GM23338 (cell line): ENCODE measurements around the gene NHEJ1. TPM values are rescaled to one million over a fixed set of nuclear protein-coding genes. Genes with fewer than 3 reads are reported as not detected.

Experiments
- ATAC-seq: fragments of 200-7000 bp; cut with Tn5 transposase; 3 replicates; pipeline ENCODE4 v1.9.1; 2020
- DNase-seq: peaks from one replicate; pipeline ENCODE4 v3.0.0-alpha.2; 2015; ENCODE audit warnings: low spot score
- H2AFZ ChIP-seq: fragments of 200-600 bp; sonication (generic); 2 replicates; pipeline ENCODE4 v1.8.0; 2016; ENCODE audit warnings: antibody characterized with exemption, mild to moderate bottlenecking, moderate library complexity
- H3F3A ChIP-seq: fragments of 200-600 bp; sonication (generic); replicated peaks from 2 replicates; pipeline ENCODE4 v1.8.0; 2017; ENCODE audit warnings: antibody characterized with exemption, mixed run types, low read depth
- H3K27ac ChIP-seq: fragments of 200-600 bp; sonication (generic); 2 replicates; pipeline ENCODE4 v1.6.1; 2016; ENCODE audit warnings: low read depth
- H3K27me3 ChIP-seq: fragments of 200-600 bp; sonication (generic); 2 replicates; pipeline ENCODE4 v1.8.0; 2016; ENCODE audit warnings: mild to moderate bottlenecking, mixed run types, moderate library complexity; ENCODE audit not compliant: insufficient read depth
- H3K36me3 ChIP-seq: fragments of 200-600 bp; sonication (generic); 2 replicates; pipeline ENCODE4 v1.8.0; 2016; ENCODE audit warnings: mild to moderate bottlenecking; ENCODE audit not compliant: insufficient read depth
- H3K4me1 ChIP-seq: fragments of 200-600 bp; sonication (generic); 2 replicates; pipeline ENCODE4 v1.8.0; 2016; ENCODE audit warnings: mild to moderate bottlenecking, moderate library complexity; ENCODE audit not compliant: insufficient read depth
- H3K4me2 ChIP-seq: fragments of 200-600 bp; sonication (generic); 2 replicates; pipeline ENCODE4 v1.7.1; 2017; ENCODE audit warnings: mixed run types
- H3K4me3 ChIP-seq: fragments of 200-600 bp; sonication (generic); 2 replicates; pipeline ENCODE4 v1.6.1; 2016; ENCODE audit warnings: mixed run types
- H3K79me2 ChIP-seq: fragments of 200-600 bp; sonication (generic); replicated peaks from 2 replicates; pipeline ENCODE4 v1.8.0; 2017; ENCODE audit warnings: mild to moderate bottlenecking; ENCODE audit not compliant: insufficient read depth
- H3K9me2 ChIP-seq: fragments of 200-600 bp; sonication (generic); 2 replicates; pipeline ENCODE4 v1.8.0; 2017; ENCODE audit not compliant: insufficient read depth
- H4K20me1 ChIP-seq: fragments of 200-600 bp; sonication (generic); replicated peaks from 2 replicates; pipeline ENCODE4 v1.8.0; 2017; ENCODE audit warnings: mild to moderate bottlenecking; ENCODE audit not compliant: insufficient read depth
- H3K27ac Mint-ChIP-seq: 2 replicates; pipeline ENCODE4 v1.8.0; 2020; ENCODE audit warnings: inconsistent platforms, mild to moderate bottlenecking, moderate library complexity, mixed read lengths
- H3K27me3 Mint-ChIP-seq: 3 replicates; pipeline ENCODE4 v1.8.0; 2022; ENCODE audit warnings: low read depth, mild to moderate bottlenecking, moderate library complexity, mixed read lengths, inconsistent platforms; ENCODE audit not compliant: insufficient read depth, poor library complexity
- H3K36me3 Mint-ChIP-seq: 3 replicates; pipeline ENCODE4 v1.8.0; 2021; ENCODE audit warnings: low read depth, mild to moderate bottlenecking, inconsistent platforms, moderate library complexity, mixed read lengths
- H3K4me1 Mint-ChIP-seq: 3 replicates; pipeline ENCODE4 v1.8.0; 2020; ENCODE audit warnings: mild to moderate bottlenecking, inconsistent platforms, mixed read lengths
- H3K4me3 Mint-ChIP-seq: 3 replicates; pipeline ENCODE4 v1.8.0; 2021; ENCODE audit warnings: moderate library complexity, mild to moderate bottlenecking, inconsistent platforms, mixed read lengths
- H3K9me3 Mint-ChIP-seq: 3 replicates; pipeline ENCODE4 v1.8.0; 2020; ENCODE audit warnings: moderate library complexity, mild to moderate bottlenecking, inconsistent platforms, mixed read lengths
- CREB1 ChIP-seq: fragments of 250-450 bp; sonication (Bioruptor Pico); IDR thresholded peaks from 2 replicates; pipeline ENCODE4 v1.5.0; 2020; ENCODE audit warnings: low read depth, mild to moderate bottlenecking, moderate library complexity
- CTCF ChIP-seq, 2 experiments: fragments of 200-600 bp in 1 of 2; sonication (generic) in 1 of 2; conservative IDR thresholded peaks; 2 replicates each; pipeline versions ENCODE4 v1.5.1 to v1.6.1; 2016 to 2017; ENCODE audit warnings: antibody characterized with exemption in 2 of 2, low read depth in 2 of 2, mild to moderate bottlenecking in 2 of 2, moderate library complexity in 1 of 2
- ETS1 ChIP-seq: IDR thresholded peaks from 2 replicates; pipeline ENCODE4 v1.6.1; 2016; ENCODE audit warnings: antibody characterized with exemption
- EZH2 ChIP-seq: fragments of 200-600 bp; sonication (generic); IDR thresholded peaks from one replicate; pipeline ENCODE4 v1.8.0; 2017; ENCODE audit warnings: antibody characterized with exemption, mild to moderate bottlenecking, low read depth; ENCODE audit not compliant: unreplicated experiment
- JUNB ChIP-seq: IDR thresholded peaks from one replicate; pipeline ENCODE4 v1.6.1; 2016; ENCODE audit warnings: antibody characterized with exemption; ENCODE audit not compliant: unreplicated experiment
- NANOG ChIP-seq: IDR thresholded peaks from 2 replicates; pipeline ENCODE4 v1.6.1; 2016; ENCODE audit warnings: antibody characterized with exemption, borderline replicate concordance
- POLR2AphosphoS5 ChIP-seq: IDR thresholded peaks from 2 replicates; pipeline ENCODE4 v1.6.1; 2016; ENCODE audit warnings: antibody characterized with exemption, low read depth
- REST ChIP-seq: IDR thresholded peaks from one replicate; pipeline ENCODE4 v1.6.1; 2018; ENCODE audit warnings: antibody characterized with exemption; ENCODE audit not compliant: unreplicated experiment
- STAT1 ChIP-seq: IDR thresholded peaks from one replicate; pipeline ENCODE4 v1.6.1; 2016; ENCODE audit warnings: antibody characterized with exemption; ENCODE audit not compliant: unreplicated experiment
- ZNF114 ChIP-seq: fragments of 250-450 bp; sonication (Bioruptor Pico); IDR thresholded peaks from 2 replicates; pipeline ENCODE4 v1.5.0; 2020; ENCODE audit warnings: mild to moderate bottlenecking, moderate library complexity
- ZNF331 ChIP-seq: fragments of 250-450 bp; sonication (Bioruptor Pico); IDR thresholded peaks from 2 replicates; pipeline ENCODE4 v1.5.0; 2020; ENCODE audit warnings: low read depth, mild to moderate bottlenecking, moderate library complexity
- polyA plus RNA-seq: library from polyadenylated mRNA; unstranded; fragments of >200 nt; fragmentation: Nextera tagmentation; extraction: Ambion mirVana; gene quantifications from 2 replicates; pipeline ENCODE4 v1.2.1, GENCODE V29; 2016
- total RNA-seq: library from RNA; depleted of rRNA; stranded (reverse); fragments of >200 nt; shearing (Covaris generic); gene quantifications from 2 replicates; pipeline ENCODE4 v1.2.3, GENCODE V29; 2014

The NHEJ1 gene
- total and polyA plus RNA-seq, 2 experiments from 2014 or later: 19.6 to 30.6 TPM

GRCh38 chr2:219035942-219036341, 124.7 kb downstream of the NHEJ1 start:
- Histone ChIP-seq H3K9me2 (no peaks in the 10 kb centered on the region), H3F3A (no peaks in the 10 kb centered on the region), H3K4me2 (no peak overlapping the region), H3K79me2 (no peaks in the 10 kb centered on the region), H3K27ac (no peak overlapping the region), H3K4me1 (no peaks in the 10 kb centered on the region), H3K27me3 (no peaks in the 10 kb centered on the region), H3K36me3 (no peaks in the 10 kb centered on the region), H3K4me3 (no peak overlapping the region), H2AFZ (no peak overlapping the region), H4K20me1 (no peaks in the 10 kb centered on the region)
- no peak for DNase-seq
- no peak overlapping the region for H3K27ac Mint-ChIP-seq
- no peak overlapping the region for H3K4me3 Mint-ChIP-seq
- no peaks in the 10 kb centered on the region for H3K36me3 Mint-ChIP-seq
- TF ChIP-seq ZNF114 (CRISPR knock-in tag) (no peak), POLR2AphosphoS5 (no peak), JUNB (no peak), STAT1 (no peak), ETS1 (no peak), EZH2 (no peak), CREB1 (CRISPR knock-in tag) (no peak), CTCF (conservative IDR thresholded peaks at IDR 0.05; ENCODE audit: low read depth in 2 of 2) (no peak), NANOG (no peak), ZNF331 (CRISPR knock-in tag) (no peak)
- peak; percentile 58; the same call in 2 of the 3 replicates for ATAC-seq
- H3K27me3 Mint-ChIP-seq: peaks cover 6% of the 10 kb centered on the region
- no peaks in the 10 kb centered on the region; the same call in 2 of the 3 replicates for H3K9me3 Mint-ChIP-seq
- no peaks in the 10 kb centered on the region for H3K4me1 Mint-ChIP-seq

- H3K27me3 Mint-ChIP-seq: peaks cover 9% of the 10 kb centered on the region
- H3K36me3 ChIP-seq: no peaks in the 10 kb centered on the region
- H3K27me3 ChIP-seq: no peaks in the 10 kb centered on the region
- no peak overlapping the region for H3K4me2 ChIP-seq
- no peak overlapping the region for H3K4me3 ChIP-seq
- H3K9me2 ChIP-seq: no peaks in the 10 kb centered on the region
- no peaks in the 10 kb centered on the region for H4K20me1 ChIP-seq
- H3K9me3 Mint-ChIP-seq: no peaks in the 10 kb centered on the region; the same call in 2 of the 3 replicates
- no peaks in the 10 kb centered on the region for H3K79me2 ChIP-seq
- no peak overlapping the region for H3K27ac ChIP-seq
- no peak overlapping the region for H2AFZ ChIP-seq
- peaks cover 2% of the 10 kb centered on the region; the same call in 2 of the 3 replicates for H3K4me1 Mint-ChIP-seq
- no peak overlapping the region for H3K27ac Mint-ChIP-seq
- no peaks in the 10 kb centered on the region for H3K36me3 Mint-ChIP-seq
- DNase-seq: peak; percentile 35
- ATAC-seq: no peak
- no peaks in the 10 kb centered on the region for H3F3A ChIP-seq
- no peak overlapping the region for H3K4me3 Mint-ChIP-seq
- peak; percentile 21 to 42; a peak in 2 of 4 replicates for TF ChIP-seq CTCF (conservative IDR thresholded peaks at IDR 0.05; ENCODE audit: low read depth in 2 of 2)
- no peak for TF ChIP-seq REST
- H3K4me1 ChIP-seq: no peaks in the 10 kb centered on the region
These were observed 125.8 kb downstream of the NHEJ1 start for GRCh38 chr2:219034823-219035222.
